ENCODE results near the gene BTBD19. TPM values are rescaled to one million over a fixed set of nuclear protein-coding genes. Genes with fewer than 3 reads are reported as not detected.

BTBD19 gene
- total and polyA plus RNA-seq, 2 of the 4 experiments (the other 2 are of a cell fraction): 0.90 to 17.2 TPM

DNA sequence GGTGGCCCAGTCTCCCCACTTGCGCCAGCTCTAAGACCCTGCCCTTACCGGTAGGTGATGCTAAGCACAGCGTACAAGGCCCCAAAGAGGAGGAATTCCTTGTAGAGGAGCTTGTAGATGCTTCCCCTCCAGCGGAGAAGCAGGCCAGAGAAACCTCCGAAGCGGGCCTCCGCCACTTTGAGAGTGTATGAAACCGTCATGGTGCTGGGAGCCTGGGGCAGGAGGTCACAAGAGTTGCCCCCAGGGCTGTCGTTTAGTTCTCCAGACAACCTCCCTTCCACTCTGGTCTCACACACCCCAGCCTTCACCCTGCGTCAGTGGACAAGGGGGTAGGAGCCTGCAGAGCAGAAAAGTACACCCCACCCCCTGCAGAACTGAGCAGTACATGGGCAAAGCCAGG is 20.8 kb upstream of the BTBD19 start:
- dilution Hi-C loops (cut with HindIII; ENCODE audit: low sequenced_read_pairs, unreplicated experiment) (no loop called here), intact Hi-C loops (cut with micrococcal nuclease) (no loop called here), in situ Hi-C loops (cut with MboI; ENCODE audit: low sequenced_read_pairs) (no loop called here)
- POLR2A ChIA-PET (ENCODE audit: unreplicated experiment): no interaction called here
- WGBS, 2 experiments (ENCODE audit: extremely low coverage in 2 of 2, insufficient read length in 1 of 2): no CpG with 5 or more reads among the region's 10 CpGs
- TF ChIP-seq FOS (IDR thresholded peaks at IDR 0.05; ENCODE audit: low read depth, low read length) (no peak), POLR2A (IDR thresholded peaks at IDR 0.05; ENCODE audit: low read depth, low read length) (no peak), BHLHE40 (IDR thresholded peaks at IDR 0.05; ENCODE audit: low read depth, low read length) (no peak), CTCF (conservative IDR thresholded peaks at IDR 0.05; ENCODE audit: low read depth, low read length) (no peak)
- H3K56ac ChIP-seq (ENCODE audit: extremely low read depth, insufficient read depth, low read length): no peak overlapping the region
- H2BK20ac ChIP-seq (ENCODE audit: low read depth, low read length): no peak overlapping the region
- no peak overlapping the region for H4K5ac ChIP-seq (ENCODE audit: low read depth, low read length)
- DNase-seq: no peak
- H3K14ac ChIP-seq (replicated peaks; ENCODE audit: low read depth, low read length): no peak overlapping the region
- H4K91ac ChIP-seq (ENCODE audit: insufficient read depth, low read depth, low read length): no peak overlapping the region
- BruUV-seq (replicated peaks): no TSS peak
- H3K9me3 ChIP-seq (ENCODE audit: control insufficient read depth, insufficient read depth, low read length): no peaks in the 10 kb centered on the region
- H2BK15ac ChIP-seq (ENCODE audit: low read depth, low read length): no peak overlapping the region
- peaks cover 8% of the 10 kb centered on the region; the same call in 1 of the 2 replicates for H3K4me1 ChIP-seq (ENCODE audit: control insufficient read depth, insufficient read depth, low read length)
- no peak overlapping the region for H2BK120ac ChIP-seq (ENCODE audit: low read depth, low read length)
- CTCF ChIA-PET: interaction anchor here (1.4 kb wide), 1 partner anchor 12 kb away, joined by 9 read pairs; the partner anchor contains the start of gene PLK3
- H2AFZ ChIP-seq (replicated peaks; ENCODE audit: low read length, poor library complexity): peak overlapping the region; percentile 4
- H2AK5ac ChIP-seq (ENCODE audit: low read depth, low read length): no peak overlapping the region
- ATAC-seq (ENCODE audit: low read depth): no peak
- no peak overlapping the region for H3K4me3 ChIP-seq (ENCODE audit: insufficient read depth, low read depth, low read length)
- H3K27ac ChIP-seq (ENCODE audit: insufficient read depth, low read length): no peak overlapping the region
- no peak overlapping the region for H2BK5ac ChIP-seq (ENCODE audit: low read depth, low read length, poor library complexity, severe bottlenecking)
- H3K18ac ChIP-seq (ENCODE audit: low read depth, low read length): no peak overlapping the region
- no peak overlapping the region for H3K9ac ChIP-seq (ENCODE audit: low read depth, low read length)
- no peaks in the 10 kb centered on the region for H3K36me3 ChIP-seq (ENCODE audit: control insufficient read depth, insufficient read depth, low read length)
- no peak overlapping the region for H4K8ac ChIP-seq (ENCODE audit: low read depth in 2 of 2, low read length in 2 of 2)
- H3K4ac ChIP-seq (ENCODE audit: low read depth, low read length): no peak overlapping the region
- no peaks in the 10 kb centered on the region for H3K9me1 ChIP-seq (ENCODE audit: insufficient read depth, low read length)
- no peaks in the 10 kb centered on the region for H4K20me1 ChIP-seq (ENCODE audit: insufficient read depth, low read length)
- no peak overlapping the region for H3K23ac ChIP-seq (ENCODE audit: low read depth, low read length)
- H3K79me1 ChIP-seq (ENCODE audit: low read depth in 1 of 2, low read length in 2 of 2): no peaks in the 10 kb centered on the region
- H2AK9ac ChIP-seq (replicated peaks; ENCODE audit: low read depth, low read length, poor library complexity): no peak overlapping the region
- no peak overlapping the region for H3K4me2 ChIP-seq (ENCODE audit: low read depth, low read length)
- peaks cover 2% of the 10 kb centered on the region; the same call in 1 of the 2 replicates for H3K27me3 ChIP-seq (ENCODE audit: control insufficient read depth, insufficient read depth, low read length)

Data from IMR-90 (cell line).